D721Med (cell line): ENCODE results near the gene HK1.

Source experiments
- DNase-seq: peaks from one replicate; pipeline ENCODE4 v3.0.0; 2011; ENCODE audit warnings: low spot score; ENCODE audit not compliant: insufficient read length
- FAIRE-seq: peaks from 2 replicates; lab custom pipeline; 2011; peaks lifted over from hg19 to GRCh38; lab: Jason Lieb, UNC
- CTCF ChIP-seq: IDR thresholded peaks from 2 replicates; pipeline ENCODE4 v1.5.1; 2012; ENCODE audit warnings: mild to moderate bottlenecking, control low read depth; ENCODE audit not compliant: insufficient read depth; ENCODE audit errors: missing control alignments

Gene HK1

GRCh38 chr10:69428165-69428564 is 149.9 kb downstream of the HK1 start:
- DNase-seq, result no peak
- no peak for FAIRE-seq
- TF ChIP-seq CTCF, result no peak

GRCh38 chr10:69434169-69434568 is 155.9 kb downstream of the HK1 start:
- no peak for FAIRE-seq
- no peak for DNase-seq
- no peak for TF ChIP-seq CTCF

GRCh38 chr10:69434926-69435325 is 156.6 kb downstream of the HK1 start:
- DNase-seq (no peak), FAIRE-seq (no peak)
- TF ChIP-seq CTCF, result no peak

- FAIRE-seq, result no peak
These were observed 157.7 kb downstream of the HK1 start for GRCh38 chr10:69435966-69436520.

GRCh38 chr10:69437321-69438259 is 159.3 kb downstream of the HK1 start:
- no peak for FAIRE-seq
- TF ChIP-seq CTCF, result no peak
- DNase-seq, result no peak

More at GRCh38 chr10:69435966-69436520, 157.7 kb downstream of the HK1 start:
- no peak for TF ChIP-seq CTCF
- no peak for DNase-seq

GRCh38 chr10:69438536-69439349 is 160.4 kb downstream of the HK1 start:
- FAIRE-seq, result peak; percentile 79
- no peak for DNase-seq
- no peak for TF ChIP-seq CTCF
